Gastrocnemius medialis (tissue), 4 donors: ENCODE measurements around the gene CYTH1.

ENCODE experiments used
- POLR2A ChIP-seq, 2 donors: fragments of 450-650 bp; IDR thresholded peaks; one replicate each; pipeline ENCODE4 v1.6.1; 2017; ENCODE audit warnings: antibody characterized with exemption in 2 of 2, mild to moderate bottlenecking in 2 of 2, moderate library complexity in 2 of 2
- TF ChIP-seq, protein P1 (sequence below), 5 experiments: fragments of 450-650 bp in 3 of 5; fragments of 200-600 bp in 2 of 5; sonication (generic) in 2 of 5; IDR thresholded peaks in 4 of 5; conservative IDR thresholded peaks in 1 of 5; 1 replicate in 4 of 5; 2 replicates in 1 of 5; pipeline ENCODE4 v1.5.1; 2016 to 2019; ENCODE audit warnings: antibody characterized with exemption in 5 of 5, mild to moderate bottlenecking in 3 of 5, moderate library complexity in 3 of 5

DNA sequence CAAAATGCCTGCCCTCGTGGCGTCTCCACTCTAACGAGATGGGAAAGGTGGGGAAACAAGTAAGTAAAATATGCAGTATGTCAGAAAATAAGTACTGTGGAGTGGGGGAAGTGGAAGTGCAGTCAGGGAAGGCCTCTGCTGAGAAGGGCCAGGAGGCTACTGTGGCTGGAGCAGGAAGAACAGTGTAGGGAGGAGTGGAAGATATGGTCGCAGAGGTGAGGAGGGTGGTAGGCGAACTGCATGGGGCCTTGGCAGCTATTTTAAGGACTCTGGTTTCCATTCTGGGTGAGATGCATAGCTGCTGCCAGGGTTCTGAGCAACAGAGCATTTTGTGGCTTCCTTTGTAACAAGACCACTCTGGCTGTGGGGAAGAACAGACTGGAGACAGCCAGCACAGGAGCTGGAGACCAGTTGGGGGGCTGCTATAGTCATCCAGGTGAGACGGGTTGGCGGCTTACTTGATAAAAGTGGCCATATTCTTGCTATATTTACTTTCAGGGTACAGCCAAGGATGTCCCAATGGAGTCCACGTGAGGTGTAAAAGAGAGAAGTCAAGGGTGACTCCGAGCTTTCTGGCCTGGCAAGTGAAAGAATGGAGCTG is 42.6 kb downstream of the CYTH1 start:
- TF ChIP-seq, protein P1, sequence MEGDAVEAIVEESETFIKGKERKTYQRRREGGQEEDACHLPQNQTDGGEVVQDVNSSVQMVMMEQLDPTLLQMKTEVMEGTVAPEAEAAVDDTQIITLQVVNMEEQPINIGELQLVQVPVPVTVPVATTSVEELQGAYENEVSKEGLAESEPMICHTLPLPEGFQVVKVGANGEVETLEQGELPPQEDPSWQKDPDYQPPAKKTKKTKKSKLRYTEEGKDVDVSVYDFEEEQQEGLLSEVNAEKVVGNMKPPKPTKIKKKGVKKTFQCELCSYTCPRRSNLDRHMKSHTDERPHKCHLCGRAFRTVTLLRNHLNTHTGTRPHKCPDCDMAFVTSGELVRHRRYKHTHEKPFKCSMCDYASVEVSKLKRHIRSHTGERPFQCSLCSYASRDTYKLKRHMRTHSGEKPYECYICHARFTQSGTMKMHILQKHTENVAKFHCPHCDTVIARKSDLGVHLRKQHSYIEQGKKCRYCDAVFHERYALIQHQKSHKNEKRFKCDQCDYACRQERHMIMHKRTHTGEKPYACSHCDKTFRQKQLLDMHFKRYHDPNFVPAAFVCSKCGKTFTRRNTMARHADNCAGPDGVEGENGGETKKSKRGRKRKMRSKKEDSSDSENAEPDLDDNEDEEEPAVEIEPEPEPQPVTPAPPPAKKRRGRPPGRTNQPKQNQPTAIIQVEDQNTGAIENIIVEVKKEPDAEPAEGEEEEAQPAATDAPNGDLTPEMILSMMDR (IDR thresholded peaks at IDR 0.05 in 4 of 5, conservative IDR thresholded peaks at IDR 0.05 in 1 of 5): no peak
- TF ChIP-seq POLR2A (IDR thresholded peaks at IDR 0.05): no peak
